HG02973 (cell line): Measurements from ENCODE around the gene HES6.

ENCODE experiments used
- ATAC-seq: cut with Tn5 transposase; IDR thresholded peaks from one replicate; pipeline ENCODE4 v1.9.1; 2021; ENCODE audit warnings: moderate library complexity; ENCODE audit not compliant: unreplicated experiment

The HES6 gene

DNA sequence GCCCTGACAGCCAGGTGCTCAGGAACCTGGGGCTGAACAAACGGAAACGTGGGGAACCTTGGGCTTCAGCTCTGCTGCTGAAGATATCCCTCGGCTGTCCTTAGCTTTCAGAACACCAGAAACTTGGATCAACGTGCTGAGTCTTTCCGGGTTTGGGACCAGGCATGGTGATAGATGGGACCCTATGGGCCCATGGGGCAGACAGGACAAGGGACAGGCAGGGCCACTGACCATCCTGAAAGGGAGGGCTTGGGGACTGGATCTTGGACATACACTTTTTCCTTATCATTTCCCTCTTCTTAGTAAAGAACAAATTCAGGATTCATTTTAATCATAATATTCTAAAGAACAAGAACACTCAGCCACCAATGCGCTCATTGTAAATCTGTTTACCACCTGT lies 16.3 kb upstream of the HES6 start:
- ATAC-seq: no peak

GRCh38 chr2:238255636-238256035 lies 15.8 kb upstream of the HES6 start:
- no peak for ATAC-seq

- ATAC-seq: no peak
Measured at GRCh38 chr2:238255151-238255551, 15.3 kb upstream of the HES6 start.

GRCh38 chr2:238254095-238254723 lies 14.4 kb upstream of the HES6 start:
- no peak for ATAC-seq

- no peak for ATAC-seq
Measured at GRCh38 chr2:238252766-238253630, 13.2 kb upstream of the HES6 start.

GRCh38 chr2:238251986-238252385 lies 12.1 kb upstream of the HES6 start:
- no peak for ATAC-seq

DNA sequence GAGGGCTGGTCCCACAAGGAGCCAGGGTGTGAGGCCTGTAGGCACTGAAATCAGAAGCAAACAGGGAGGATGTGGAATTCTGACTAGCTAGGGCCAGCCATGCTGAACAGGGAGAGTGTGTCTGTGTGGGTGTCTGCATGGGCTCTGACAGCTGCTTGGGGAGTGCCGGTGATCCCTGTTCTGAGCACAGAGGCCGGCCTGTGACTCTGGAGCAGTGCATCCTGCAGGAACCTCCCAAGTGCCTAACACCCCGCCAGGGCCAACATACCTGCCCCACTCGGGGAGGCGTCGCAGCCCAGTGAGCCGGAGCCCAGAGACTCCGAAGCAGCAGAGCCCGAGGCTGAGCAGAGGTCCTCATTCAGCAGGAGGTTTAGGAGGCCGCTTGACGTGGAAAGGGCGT lies 11.5 kb upstream of the HES6 start:
- no peak for ATAC-seq

GRCh38 chr2:238250896-238251295 lies 11.1 kb upstream of the HES6 start:
- ATAC-seq: no peak

DNA sequence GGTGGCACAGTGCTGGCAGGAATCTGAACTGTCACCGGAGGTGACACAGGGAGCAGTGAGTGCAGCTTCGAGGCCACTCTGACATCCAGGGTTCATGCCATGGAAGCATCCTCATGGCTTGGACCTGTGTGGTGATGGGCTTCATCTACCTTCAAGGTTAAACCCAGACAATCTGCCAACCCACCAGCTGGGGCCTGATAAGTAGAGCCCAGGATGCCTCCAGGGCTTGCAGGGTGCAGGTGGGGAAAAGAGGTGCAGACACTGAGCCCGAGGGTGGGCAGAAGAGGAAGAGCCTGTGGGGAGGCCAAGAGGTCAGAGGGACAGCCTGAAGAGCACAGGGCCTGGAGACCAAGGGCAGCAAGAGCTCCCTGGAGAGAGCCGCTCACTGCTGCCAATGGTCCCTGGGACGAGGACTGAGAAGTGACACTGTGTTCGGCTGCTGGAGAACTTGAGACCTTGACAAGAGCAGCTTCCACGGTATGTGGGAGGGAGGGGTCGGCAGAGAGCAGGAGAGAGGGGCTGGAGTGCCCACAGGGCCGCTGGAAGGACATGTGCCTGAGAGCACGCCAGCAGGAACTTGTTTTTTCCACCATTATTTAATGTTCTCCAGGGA lies 8.1 kb upstream of the HES6 start:
- no peak for ATAC-seq

DNA sequence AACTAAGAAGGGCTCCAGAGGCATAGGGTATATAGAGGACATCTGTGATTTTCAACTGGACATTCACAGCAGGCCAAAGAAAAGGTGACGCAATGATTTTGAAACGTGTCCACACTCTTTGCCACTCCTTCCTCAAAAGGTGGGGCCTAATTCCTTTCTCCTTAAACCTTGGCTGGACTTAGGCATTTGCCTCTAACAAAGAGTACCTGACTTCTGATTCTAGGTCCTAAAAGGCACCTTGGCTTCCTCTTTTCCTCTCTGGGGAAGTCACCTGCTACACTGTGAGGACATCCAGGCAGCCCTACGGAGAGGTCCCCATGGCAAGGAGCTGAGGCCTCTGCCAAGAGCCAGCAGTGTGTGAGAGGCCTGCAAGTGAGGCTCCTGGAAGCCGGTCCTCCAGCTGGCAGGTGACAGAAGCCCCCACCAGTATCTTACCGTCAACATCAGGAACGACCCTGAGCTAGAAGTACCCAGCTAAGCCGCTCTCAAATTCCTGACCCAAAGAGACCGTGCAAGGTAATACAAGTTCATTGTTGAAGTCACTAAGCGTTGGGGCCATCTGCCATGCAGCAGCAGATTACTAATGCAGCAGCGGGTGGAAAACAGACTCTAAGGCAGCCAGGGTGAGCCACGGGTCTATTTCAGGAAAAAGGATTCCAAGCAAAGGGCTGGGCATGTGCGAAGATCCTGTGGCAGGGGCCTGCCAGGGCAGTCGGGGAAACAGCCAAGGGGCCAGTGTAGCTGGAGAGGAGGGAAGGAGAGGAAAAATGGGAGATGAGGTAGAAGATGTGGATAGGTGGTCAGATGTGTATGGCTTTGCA lies 7.4 kb upstream of the HES6 start:
- no peak for ATAC-seq

- no peak for ATAC-seq
Measured at GRCh38 chr2:238244151-238244550, 4.3 kb upstream of the HES6 start.

- ATAC-seq: no peak
Measured at GRCh38 chr2:238243496-238244076, 3.7 kb upstream of the HES6 start.

DNA sequence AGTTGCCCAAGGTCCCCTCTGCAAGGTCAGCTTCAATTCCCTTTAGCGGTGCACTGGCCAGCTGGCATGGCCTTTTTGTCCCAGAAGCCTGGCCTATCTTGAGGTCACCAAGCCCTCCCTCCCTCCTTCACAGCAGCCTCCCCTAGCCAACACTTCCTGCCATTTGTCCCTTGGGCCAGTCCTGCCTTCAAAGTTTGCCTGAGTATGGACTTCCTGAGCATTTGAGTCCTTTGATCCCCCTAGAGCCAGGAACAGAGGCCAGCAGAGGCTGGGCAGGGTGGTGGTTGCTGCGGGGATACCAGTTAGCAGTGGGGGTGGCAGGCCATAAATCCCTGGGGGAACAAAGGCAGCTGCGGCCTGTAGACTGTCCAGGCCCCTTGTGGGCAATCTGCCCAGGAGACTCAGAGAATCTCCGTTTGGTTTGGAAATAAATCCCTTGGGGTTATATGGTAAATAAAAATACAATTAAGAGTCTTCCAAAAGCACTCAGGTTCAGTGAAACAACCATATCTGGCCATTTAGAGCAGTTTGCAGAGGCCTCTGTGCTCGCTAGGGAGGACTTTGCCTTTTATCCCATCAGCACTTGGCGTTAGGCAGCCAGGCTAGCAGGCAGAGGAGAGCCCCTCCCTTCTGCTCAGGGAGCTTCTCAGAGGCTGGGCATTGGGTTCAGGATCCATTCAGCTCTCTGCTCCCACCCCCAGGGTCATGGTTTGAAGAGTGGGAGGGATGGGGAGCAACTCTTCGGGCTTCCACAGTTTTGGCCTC lies 3.1 kb upstream of the HES6 start:
- no peak for ATAC-seq

DNA sequence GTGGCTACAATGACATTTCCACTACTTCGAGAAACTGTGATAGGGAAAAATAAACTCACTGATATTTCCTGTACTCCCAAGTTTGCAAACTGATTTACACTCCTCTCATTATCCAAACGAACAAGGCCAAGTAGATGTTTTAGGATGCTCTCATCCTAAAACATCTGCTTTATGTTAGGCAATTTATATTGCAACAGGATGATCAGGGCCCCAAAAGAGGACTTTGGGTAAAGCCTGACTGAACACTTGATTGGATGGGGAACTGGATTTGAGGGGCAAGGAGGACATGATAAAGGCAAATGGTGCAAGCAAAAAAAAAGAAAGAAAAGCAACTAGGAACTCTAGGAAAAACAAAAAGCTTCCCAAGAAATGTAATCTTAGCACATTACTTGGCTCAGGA lies 2.1 kb upstream of the HES6 start:
- no peak for ATAC-seq

DNA sequence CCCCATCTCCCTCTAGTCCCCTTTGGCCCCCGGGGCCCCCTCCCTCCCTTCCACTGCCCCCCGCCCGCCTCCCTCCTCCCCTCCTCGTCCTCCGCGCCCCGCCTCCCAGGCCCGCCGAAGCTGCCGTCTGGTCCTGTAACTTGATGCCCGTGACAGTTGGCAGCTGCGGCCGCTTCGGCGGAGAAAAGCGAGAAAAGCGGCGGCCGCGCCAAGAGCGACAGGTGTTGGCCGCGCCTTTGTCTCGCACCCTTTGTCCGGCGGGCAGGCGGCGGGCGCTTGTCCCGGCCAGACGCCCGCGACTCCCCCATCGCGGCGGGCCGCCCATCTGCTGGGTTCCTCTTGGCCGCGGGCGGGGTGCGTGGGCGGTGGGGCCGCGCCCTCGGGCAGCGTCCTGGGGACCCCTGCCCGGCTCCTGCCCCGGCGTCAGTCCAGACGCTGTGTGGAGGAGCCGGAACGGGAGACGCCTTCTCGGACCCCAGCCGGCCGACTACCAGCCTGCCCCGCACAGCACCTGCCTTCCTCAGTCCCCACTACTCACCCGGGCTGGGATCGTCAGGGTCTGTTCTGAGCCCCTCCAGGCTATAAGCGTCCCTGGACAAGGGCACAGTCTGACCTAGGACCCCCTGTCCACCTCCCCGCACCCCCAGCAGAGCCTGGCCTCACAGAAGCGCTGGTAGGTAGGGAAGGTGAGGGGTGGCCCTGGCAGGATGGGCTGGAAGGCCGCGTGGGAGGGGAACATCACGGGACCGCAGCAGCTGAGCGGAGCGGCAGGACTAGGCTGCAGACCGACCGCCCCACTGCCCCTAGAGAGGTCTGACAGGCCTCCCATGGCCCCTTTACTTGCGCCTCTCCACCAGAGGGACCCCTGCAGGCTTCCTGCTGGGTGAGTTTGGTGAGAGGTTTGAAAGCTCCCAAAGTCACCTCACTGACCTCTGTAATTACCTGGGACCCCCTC lies 1.2 kb upstream of the HES6 start:
- no peak for ATAC-seq

GRCh38 chr2:238239543-238239862 lies 335 bp downstream of the HES6 start:
- ATAC-seq: no peak

DNA sequence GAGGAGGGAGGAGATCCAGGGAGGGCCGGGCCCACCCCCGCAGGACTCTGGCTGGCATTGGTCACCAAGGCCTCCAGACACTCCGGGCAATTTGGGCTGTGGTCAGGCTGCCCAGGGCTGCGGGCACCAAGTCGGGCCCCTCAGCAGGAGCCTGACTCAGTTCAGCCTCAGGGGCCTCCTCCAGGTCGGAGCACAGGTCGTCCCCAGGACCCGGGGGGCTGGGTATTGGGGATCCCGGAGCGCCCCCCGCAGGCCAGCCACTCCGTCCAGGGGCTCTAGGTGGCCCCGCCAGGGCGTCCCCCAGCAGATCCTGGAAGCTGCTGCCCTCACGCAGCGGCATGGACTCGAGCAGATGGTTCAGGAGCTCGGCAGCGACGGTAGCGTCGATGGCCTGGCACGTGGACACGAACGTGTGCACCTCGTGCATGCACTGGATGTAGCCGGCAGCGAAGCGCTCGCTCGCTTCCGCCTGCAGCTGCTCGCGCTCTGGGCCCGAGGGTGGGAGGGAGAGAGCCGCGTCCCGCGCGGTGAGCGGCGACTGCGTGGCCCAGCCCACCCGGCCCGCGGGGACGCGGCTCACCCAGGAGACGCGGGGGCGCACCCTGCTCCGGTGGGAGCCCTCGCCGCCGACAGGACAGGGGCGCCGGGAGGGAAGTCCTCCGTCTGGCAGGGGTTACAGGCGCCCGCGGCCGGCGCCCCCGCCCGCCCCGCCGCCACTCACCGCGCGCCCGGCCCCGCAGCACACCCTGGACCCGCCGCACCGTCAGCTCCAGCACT lies 884 bp downstream of the HES6 start:
- ATAC-seq: no peak

GRCh38 chr2:238238311-238238765 lies 1.5 kb downstream of the HES6 start:
- ATAC-seq: no peak
